Peyer's patch (tissue), 4 donors: Measurements from ENCODE around the gene SAP25.

Experiments
- CTCF ChIP-seq, 6 experiments: fragments of 450-650 bp in 4 of 6; fragments of 200-600 bp in 2 of 6; sonication (generic) in 1 of 6; IDR thresholded peaks; one replicate each; pipeline ENCODE4 v1.5.1; 2017 to 2019; ENCODE audit warnings: antibody characterized with exemption in 6 of 6, mild to moderate bottlenecking in 3 of 6, moderate library complexity in 1 of 6
- POLR2A ChIP-seq, 2 donors: fragments of 450-650 bp; IDR thresholded peaks; one replicate each; pipeline ENCODE4 v1.5.1; 2017; ENCODE audit warnings: antibody characterized with exemption in 2 of 2, mild to moderate bottlenecking in 2 of 2, moderate library complexity in 2 of 2

DNA sequence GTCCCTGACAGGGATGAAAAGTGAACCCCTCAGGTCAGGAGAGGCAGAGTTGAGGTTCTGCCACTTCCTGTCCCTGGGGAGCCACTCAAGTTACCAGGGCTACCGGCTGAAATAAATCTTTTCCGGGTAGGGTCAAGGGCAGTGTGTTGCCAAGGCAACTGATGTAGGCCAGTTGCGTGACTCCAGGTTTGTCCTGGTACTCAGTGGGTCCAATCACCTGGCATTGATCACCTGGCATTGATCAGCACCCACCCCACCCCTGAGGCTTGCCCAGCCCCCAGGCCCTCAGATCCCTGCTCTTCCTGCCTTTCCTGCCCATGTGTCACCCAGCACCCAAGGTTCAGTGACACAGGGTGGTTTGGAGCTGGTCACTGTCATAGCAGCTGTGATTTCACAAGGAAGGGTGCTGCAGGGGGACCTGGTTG is 5.9 kb downstream of the SAP25 start:
- TF ChIP-seq CTCF (IDR thresholded peaks at IDR 0.05) (no peak), POLR2A (IDR thresholded peaks at IDR 0.05) (no peak)
